Fibroblast of skin of left quadriceps (primary cell): ENCODE data around the gene GRAMD1B.
"Not testable (repeated sequence)": the region's sequence is repeated elsewhere in the genome, so short reads cannot be mapped to it uniquely, and the experiment has no call there.

ENCODE experiments used
- DNase-seq, 2 experiments: peaks; one replicate each; pipeline ENCODE4 v3.0.0-alpha.2; 2013; ENCODE audit warnings: low read depth in 2 of 2

Gene GRAMD1B

GRCh38 chr11:123640677-123641494 lies 210.8 kb downstream of the GRAMD1B start:
- no peak for DNase-seq

GRCh38 chr11:123641495-123641840 lies 211.4 kb downstream of the GRAMD1B start:
- no peak for DNase-seq

- no peak for DNase-seq
Observed at GRCh38 chr11:123642435-123642834, 212.4 kb downstream of the GRAMD1B start.

GRCh38 chr11:123645286-123645975 lies 215.4 kb downstream of the GRAMD1B start:
- no peak for DNase-seq

GRCh38 chr11:123650901-123651300 lies 220.8 kb downstream of the GRAMD1B start:
- no peak for DNase-seq

- no peak for DNase-seq
Observed at GRCh38 chr11:123652599-123652998, 222.5 kb downstream of the GRAMD1B start.

GRCh38 chr11:123653483-123653826 lies 223.4 kb downstream of the GRAMD1B start:
- DNase-seq = no peak

GRCh38 chr11:123653827-123654565 lies 223.9 kb downstream of the GRAMD1B start:
- no peak for DNase-seq

- peak; percentile 17 to 22 for DNase-seq
Observed at GRCh38 chr11:123654566-123655081, 224.6 kb downstream of the GRAMD1B start, which contains the start of gene SCN3B. TSS of gene SCN3B (minus strand) at chr11:123654624. CDS start at chr11:123653801, 823 bp downstream.

GRCh38 chr11:123659311-123659710 lies 229.2 kb downstream of the GRAMD1B start:
- no peak for DNase-seq

- DNase-seq = not testable (repeated sequence)
Observed at GRCh38 chr11:123659965-123660364, 229.9 kb downstream of the GRAMD1B start.

- no peak for DNase-seq
Observed at GRCh38 chr11:123665306-123665705, 235.2 kb downstream of the GRAMD1B start.

GRCh38 chr11:123670081-123670480 lies 240.0 kb downstream of the GRAMD1B start:
- DNase-seq = no peak

- DNase-seq = no peak
Observed at GRCh38 chr11:123671534-123671933, 241.5 kb downstream of the GRAMD1B start.

GRCh38 chr11:123672568-123672967 lies 242.5 kb downstream of the GRAMD1B start:
- no peak for DNase-seq

GRCh38 chr11:123674297-123674696 lies 244.2 kb downstream of the GRAMD1B start:
- DNase-seq = no peak
